SK-N-SH (cell line): Measurements from ENCODE around the gene HOXA5. TPM values are rescaled to one million over a fixed set of nuclear protein-coding genes. Genes with fewer than 3 reads are reported as not detected.

ENCODE experiments used
- CTCF ChIA-PET: fragments of 300-600, 350-600 bp; formaldehyde crosslinking; extraction: SDS; loops from one replicate; lab custom pipeline; 2021; lab: Yijun Ruan, JAX
- POLR2A ChIA-PET: fragments of 350-600 bp; sonication (Branson Sonifier 250); formaldehyde crosslinking; extraction: SDS; loops from one replicate; lab custom pipeline; 2020; ENCODE audit warnings: antibody characterized with exemption, inconsistent platforms; lab: Yijun Ruan, JAX
- DNase-seq: peaks from one replicate; pipeline ENCODE4 v3.0.0; 2012
- H2AFZ ChIP-seq: fragments of 200-600 bp; sonication (generic); 2 replicates; pipeline ENCODE4 v1.8.1; 2016; ENCODE audit warnings: antibody characterized with exemption, mild to moderate bottlenecking, low read depth
- H3F3A ChIP-seq: fragments of 200-600 bp; sonication (generic); replicated peaks from 2 replicates; pipeline ENCODE3; 2016; ENCODE audit warnings: antibody characterized with exemption, mild to moderate bottlenecking; ENCODE audit not compliant: insufficient read depth
- H3K27ac ChIP-seq, 2 experiments: fragments of 200-500 bp in 1 of 2; fragments of 200-600 bp in 1 of 2; sonication (Bioruptor generic) in 1 of 2; sonication (generic), shearing (Covaris generic) in 1 of 2; 2 replicates each; pipeline versions ENCODE4 v1.5.1 to v1.6.1; 2014 to 2016; ENCODE audit warnings: low read depth in 2 of 2, inconsistent platforms in 1 of 2, low read length in 1 of 2, mild to moderate bottlenecking in 1 of 2, mixed read lengths in 1 of 2
- H3K27me3 ChIP-seq: fragments of 200-600 bp; sonication (generic), shearing (Covaris generic); 2 replicates; pipeline ENCODE4 v1.6.1; 2016; ENCODE audit warnings: mixed run types; ENCODE audit not compliant: insufficient read depth
- H3K36me3 ChIP-seq, 2 experiments: fragments of 200-500 bp in 1 of 2; fragments of 200-600 bp in 1 of 2; sonication (Bioruptor generic) in 1 of 2; sonication (generic) in 1 of 2; replicated peaks in 1 of 2; 2 replicates each; pipeline versions ENCODE3 to v1.5.1; 2014 to 2016; ENCODE audit warnings: low read length in 1 of 2, mild to moderate bottlenecking in 1 of 2; ENCODE audit not compliant: insufficient read depth in 2 of 2, control insufficient read depth in 1 of 2
- H3K4me1 ChIP-seq, 2 experiments: fragments of 200-500 bp in 1 of 2; fragments of 200-600 bp in 1 of 2; sonication (Bioruptor generic) in 1 of 2; sonication (generic), shearing (Covaris generic) in 1 of 2; 2 replicates each; pipeline versions ENCODE4 v1.5.1 to v1.6.1; 2014 to 2016; ENCODE audit warnings: low read depth in 1 of 2, low read length in 1 of 2, mixed run types in 1 of 2; ENCODE audit not compliant: insufficient read depth in 2 of 2, control insufficient read depth in 1 of 2
- H3K4me2 ChIP-seq: fragments of 200-600 bp; sonication (generic), shearing (Covaris generic); 2 replicates; pipeline ENCODE4 v1.6.1; 2017; ENCODE audit warnings: mixed run types
- H3K4me3 ChIP-seq, 2 experiments: fragments of 200-500 bp in 1 of 2; fragments of 200-600 bp in 1 of 2; sonication (Bioruptor generic) in 1 of 2; sonication (generic), shearing (Covaris generic) in 1 of 2; 2 replicates each; pipeline versions ENCODE4 v1.5.1 to v1.8.1; 2014 to 2016; ENCODE audit warnings: low read depth in 2 of 2, inconsistent platforms in 1 of 2, low read length in 1 of 2, mild to moderate bottlenecking in 1 of 2, mixed read lengths in 1 of 2, moderate library complexity in 1 of 2
- H3K79me2 ChIP-seq: fragments of 200-600 bp; sonication (generic); 2 replicates; pipeline ENCODE4 v1.8.1; 2017; ENCODE audit warnings: mild to moderate bottlenecking; ENCODE audit not compliant: insufficient read depth
- H3K9ac ChIP-seq: fragments of 200-600 bp; sonication (generic); 2 replicates; pipeline ENCODE4 v1.6.1; 2017; ENCODE audit warnings: mixed run types
- H3K9me2 ChIP-seq: fragments of 200-600 bp; sonication (generic); 2 replicates; pipeline ENCODE4 v1.6.1; 2017; ENCODE audit warnings: mixed run types
- H3K9me3 ChIP-seq: fragments of 200-600 bp; sonication (generic); 2 replicates; pipeline ENCODE4 v1.6.1; 2017; ENCODE audit warnings: mixed run types, mild to moderate bottlenecking, moderate library complexity
- H4K20me1 ChIP-seq: fragments of 200-600 bp; sonication (generic); 2 replicates; pipeline ENCODE4 v1.6.1; 2017; ENCODE audit warnings: mild to moderate bottlenecking, mixed run types; ENCODE audit not compliant: insufficient read depth
- CHD2 ChIP-seq: fragments of 150-350 bp; IDR thresholded peaks from 2 replicates; pipeline ENCODE4 v1.6.1; 2018; ENCODE audit warnings: low read length; ENCODE audit not compliant: partially characterized antibody
- EZH2phosphoT487 ChIP-seq: fragments of 200-600 bp; sonication (generic); IDR thresholded peaks from 2 replicates; pipeline ENCODE4 v1.6.1; 2017; ENCODE audit warnings: low read depth, mixed run types, mild to moderate bottlenecking, antibody characterized with exemption, moderate library complexity, borderline replicate concordance
- FOXM1 ChIP-seq: IDR thresholded peaks from 2 replicates; pipeline ENCODE4 v1.4.0; 2012; ENCODE audit warnings: low read depth, mild to moderate bottlenecking
- GABPA ChIP-seq: IDR thresholded peaks from 2 replicates; pipeline ENCODE4 v1.4.0; 2012; ENCODE audit warnings: low read depth, mild to moderate bottlenecking
- GATA2 ChIP-seq: sonication (generic); formaldehyde crosslinking; IDR thresholded peaks from 2 replicates; pipeline ENCODE4 v1.5.0; 2020; ENCODE audit warnings: mild to moderate bottlenecking, missing genetic modification reagents
- IRF3 ChIP-seq: fragments of 150-350 bp; IDR thresholded peaks from 2 replicates; pipeline ENCODE4 v1.6.1; 2016; ENCODE audit warnings: mild to moderate bottlenecking, low read depth, low read length
- MAX ChIP-seq: IDR thresholded peaks from 2 replicates; pipeline ENCODE4 v1.4.0; 2012; ENCODE audit warnings: low read depth
- MEF2A ChIP-seq: IDR thresholded peaks from 2 replicates; pipeline ENCODE4 v1.4.0; 2012; ENCODE audit warnings: low read depth, borderline replicate concordance
- NRF1 ChIP-seq: IDR thresholded peaks from 2 replicates; pipeline ENCODE4 v1.6.1; 2012; ENCODE audit warnings: low read depth, mild to moderate bottlenecking, low read length
- PBX3 ChIP-seq: IDR thresholded peaks from 2 replicates; pipeline ENCODE4; 2012
- RAD21 ChIP-seq: IDR thresholded peaks from 2 replicates; pipeline ENCODE4 v1.6.1; 2012; ENCODE audit warnings: mild to moderate bottlenecking, low read length
- REST ChIP-seq: IDR thresholded peaks from 2 replicates; pipeline ENCODE4 v1.6.1; 2012; ENCODE audit warnings: mild to moderate bottlenecking, low read depth, low read length, moderate library complexity
- RXRA ChIP-seq: IDR thresholded peaks from 2 replicates; pipeline ENCODE4 v1.4.0; 2012; ENCODE audit warnings: low read depth, mild to moderate bottlenecking, borderline replicate concordance
- SMC3 ChIP-seq: IDR thresholded peaks from 2 replicates; pipeline ENCODE4 v1.6.1; 2012; ENCODE audit warnings: low read depth, low read length, improper control_type of control experiment
- TCF12 ChIP-seq: IDR thresholded peaks from 2 replicates; pipeline ENCODE4 v1.4.0; 2012
- TEAD4 ChIP-seq: IDR thresholded peaks from 2 replicates; pipeline ENCODE4 v1.4.0; 2012; ENCODE audit warnings: mild to moderate bottlenecking, borderline replicate concordance; ENCODE audit not compliant: insufficient read depth
- USF1 ChIP-seq: IDR thresholded peaks from 2 replicates; pipeline ENCODE4 v1.4.0; 2012; ENCODE audit warnings: low read depth, borderline replicate concordance
- USF2 ChIP-seq: fragments of 150-350 bp; IDR thresholded peaks from 2 replicates; pipeline ENCODE4 v1.6.1; 2017; ENCODE audit warnings: antibody characterized with exemption, low read length, low read depth, borderline replicate concordance
- YY1 ChIP-seq: IDR thresholded peaks from 2 replicates; pipeline ENCODE4 v1.4.0; 2012; ENCODE audit warnings: low read depth, mild to moderate bottlenecking
- ZBTB33 ChIP-seq: IDR thresholded peaks from 2 replicates; pipeline ENCODE4 v1.4.0; 2012; ENCODE audit warnings: low read depth, borderline replicate concordance
- WGBS: methylation state at CpG from one replicate; pipeline ENCODE4 v1.1.6; 2017; ENCODE audit warnings: low lambda C conversion rate; 5-methylcytosine and 5-hydroxymethylcytosine counted together
- polyA plus RNA-seq, 3 experiments: library from polyadenylated mRNA; depleted of rRNA; stranded (reverse); fragments of >200 nt; gene quantifications; 2 replicates each; pipeline ENCODE4 v1.2.3, GENCODE V29; 2012

HOXA5 gene
- polyA plus RNA-seq, 1 of the 3 experiments (the other 2 are of a cell fraction): not detected

- Histone ChIP-seq H3K27me3 (peaks cover 100% of the 10 kb centered on the region), H3K9me2 (no peaks in the 10 kb centered on the region), H2AFZ (no peak overlapping the region; the same call in 1 of the 2 replicates), H3K27ac (no peak overlapping the region), H3K79me2 (no peaks in the 10 kb centered on the region), H3K36me3 (no peaks in the 10 kb centered on the region), H3K9me3 (no peaks in the 10 kb centered on the region), H3F3A (no peaks in the 10 kb centered on the region), H3K9ac (no peak overlapping the region), H3K4me1 (no peaks in the 10 kb centered on the region; a peak in 1 of 4 replicates), H4K20me1 (no peaks in the 10 kb centered on the region)
- 16% methylated on average over 35 of the region's 35 CpGs for WGBS
- POLR2A ChIA-PET: no interaction called here
- no peak for DNase-seq
- TF ChIP-seq EZH2phosphoT487: no peak; the same call in 1 of the 2 replicates
- TF ChIP-seq MEF2A: no peak
- no peak for TF ChIP-seq USF2
- no peak for TF ChIP-seq USF1
- TF ChIP-seq GABPA: no peak
- TF ChIP-seq YY1: no peak
- no peak for TF ChIP-seq SMC3
- TF ChIP-seq GATA2 (CRISPR knock-in tag): no peak
- no peak for TF ChIP-seq CHD2
- TF ChIP-seq TCF12: no peak
- no peak for TF ChIP-seq PBX3
- TF ChIP-seq IRF3: no peak
- no peak for TF ChIP-seq ZBTB33
- no peak for TF ChIP-seq REST
- no peak for TF ChIP-seq FOXM1
- no peak for TF ChIP-seq RXRA
- no peak for TF ChIP-seq NRF1
- no peak for TF ChIP-seq TEAD4
- no peak for TF ChIP-seq RAD21
- TF ChIP-seq MAX: no peak
- TF ChIP-seq, all 33 proteins: peak for 0
- CTCF ChIA-PET: no interaction called here
- H3K4me2 ChIP-seq: no peak overlapping the region
- H3K4me3 ChIP-seq: no peak overlapping the region
Observed at GRCh38 chr7:27103489-27104226, 39.8 kb downstream of the HOXA5 start.
